ENCODE data around the gene SLC22A23.
A peak's percentile ranks its signal among the peaks of the same experiment; 100 is the strongest.
"Not testable (repeated sequence)": the region's sequence is repeated elsewhere in the genome, so short reads cannot be mapped to it uniquely, and the experiment has no call there.

Gene SLC22A23

GRCh38 chr6:3384241-3385143, 72.4 kb downstream of the SLC22A23 start:
- DNase-seq: no peak

- no peak for DNase-seq
Measured at GRCh38 chr6:3383525-3383924, 73.3 kb downstream of the SLC22A23 start.

- no peak for DNase-seq
Measured at GRCh38 chr6:3382326-3383279, 74.2 kb downstream of the SLC22A23 start.

- DNase-seq: no peak
Measured at GRCh38 chr6:3381233-3381921, 75.5 kb downstream of the SLC22A23 start.

GRCh38 chr6:3380344-3381232, 76.3 kb downstream of the SLC22A23 start:
- DNase-seq: no peak

GRCh38 chr6:3379482-3380060, 77.3 kb downstream of the SLC22A23 start:
- no peak for DNase-seq

GRCh38 chr6:3378808-3379207, 78.0 kb downstream of the SLC22A23 start:
- DNase-seq: not testable (repeated sequence)

- DNase-seq: peak in 1 of 2 donors; percentile 51
Measured at GRCh38 chr6:3378398-3378782, 78.5 kb downstream of the SLC22A23 start.

GRCh38 chr6:3377536-3378397, 79.1 kb downstream of the SLC22A23 start:
- no peak for DNase-seq

- DNase-seq: no peak
Measured at GRCh38 chr6:3376893-3377535, 79.8 kb downstream of the SLC22A23 start.

- DNase-seq: no peak
Measured at GRCh38 chr6:3376064-3376463, 80.8 kb downstream of the SLC22A23 start.

- no peak for DNase-seq
Measured at GRCh38 chr6:3373597-3374203, 83.2 kb downstream of the SLC22A23 start.

- no peak for DNase-seq
Measured at GRCh38 chr6:3372912-3373554, 83.8 kb downstream of the SLC22A23 start.

- DNase-seq: no peak
Measured at GRCh38 chr6:3372184-3372846, 84.5 kb downstream of the SLC22A23 start.

- peak in 1 of 2 donors; percentile 15 for DNase-seq
Measured at GRCh38 chr6:3371222-3371949, 85.5 kb downstream of the SLC22A23 start.

GRCh38 chr6:3370361-3371221, 86.3 kb downstream of the SLC22A23 start:
- DNase-seq: peak; percentile 5 to 64

GRCh38 chr6:3369985-3370360, 86.9 kb downstream of the SLC22A23 start:
- no peak for DNase-seq
